NCI-H1105 (cell line): ENCODE measurements around the gene ABCA2.
A peak's percentile ranks its signal among the peaks of the same experiment; 100 is the strongest.

Experiments
- DNase-seq: peaks from one replicate; lab custom pipeline; 2025; lab: John Stamatoyannopoulos, UW

Gene ABCA2

GRCh38 chr9:136997830-136998234 lies 30.2 kb downstream of the ABCA2 start:
- DNase-seq = no peak

- no peak for DNase-seq
Measured at GRCh38 chr9:136997371-136997770, 30.7 kb downstream of the ABCA2 start.

- no peak for DNase-seq
Measured at GRCh38 chr9:136996361-136997292, 31.4 kb downstream of the ABCA2 start, which contains the start of gene CLIC3. TSS of gene CLIC3 (minus strand) at chr9:136996568. CDS start at chr9:136996543, 25 bp downstream.

DNA sequence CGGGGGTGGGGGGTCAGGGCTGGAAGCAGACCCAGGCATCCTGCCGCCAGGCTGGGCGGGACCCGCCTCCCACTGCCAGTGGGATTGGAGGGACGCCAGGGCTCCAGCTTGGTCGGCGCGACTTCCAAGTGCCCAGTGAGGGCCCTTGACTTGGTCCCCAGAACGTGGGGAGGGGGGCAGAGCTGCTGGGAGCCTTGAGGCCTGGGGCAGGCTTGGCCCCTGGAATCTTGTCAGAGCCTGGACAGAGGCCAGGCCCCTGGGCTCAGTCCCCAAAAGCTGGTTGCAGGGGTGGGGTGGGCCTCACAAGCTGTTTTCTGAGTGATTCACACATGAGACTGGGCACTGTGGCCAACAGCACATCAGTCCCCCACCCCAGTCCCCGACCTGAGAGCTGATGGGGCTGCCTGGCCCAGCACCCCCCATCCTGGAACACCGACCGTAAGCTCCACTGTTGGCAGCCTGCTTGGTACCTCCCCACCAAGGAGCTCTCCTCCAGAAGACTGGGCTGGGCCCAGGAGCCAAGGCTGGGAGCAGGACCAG lies 32.2 kb downstream of the ABCA2 start:
- DNase-seq = no peak

DNA sequence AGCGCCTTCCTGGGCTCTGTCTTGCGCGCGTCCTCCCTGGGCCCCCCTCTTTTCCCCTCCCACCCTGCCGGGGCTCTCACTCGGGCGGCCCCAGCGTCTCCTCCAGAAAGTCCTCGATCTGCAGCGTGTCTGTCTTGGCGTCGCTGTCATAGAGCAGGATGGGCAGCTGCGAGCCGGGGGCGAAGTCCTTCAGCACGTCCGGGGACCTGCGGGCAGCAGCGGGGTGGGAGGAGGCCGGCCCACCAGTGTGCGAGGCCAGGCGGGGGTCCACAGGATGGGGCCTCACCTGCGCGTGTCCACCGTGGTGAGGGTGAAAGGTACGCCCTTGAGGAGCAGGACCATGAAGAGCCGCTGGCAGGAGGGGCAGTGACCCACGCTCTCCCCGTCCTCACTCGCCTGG lies 32.7 kb downstream of the ABCA2 start:
- DNase-seq = no peak

- DNase-seq = no peak
Measured at GRCh38 chr9:136994888-136995230, 33.2 kb downstream of the ABCA2 start.

DNA sequence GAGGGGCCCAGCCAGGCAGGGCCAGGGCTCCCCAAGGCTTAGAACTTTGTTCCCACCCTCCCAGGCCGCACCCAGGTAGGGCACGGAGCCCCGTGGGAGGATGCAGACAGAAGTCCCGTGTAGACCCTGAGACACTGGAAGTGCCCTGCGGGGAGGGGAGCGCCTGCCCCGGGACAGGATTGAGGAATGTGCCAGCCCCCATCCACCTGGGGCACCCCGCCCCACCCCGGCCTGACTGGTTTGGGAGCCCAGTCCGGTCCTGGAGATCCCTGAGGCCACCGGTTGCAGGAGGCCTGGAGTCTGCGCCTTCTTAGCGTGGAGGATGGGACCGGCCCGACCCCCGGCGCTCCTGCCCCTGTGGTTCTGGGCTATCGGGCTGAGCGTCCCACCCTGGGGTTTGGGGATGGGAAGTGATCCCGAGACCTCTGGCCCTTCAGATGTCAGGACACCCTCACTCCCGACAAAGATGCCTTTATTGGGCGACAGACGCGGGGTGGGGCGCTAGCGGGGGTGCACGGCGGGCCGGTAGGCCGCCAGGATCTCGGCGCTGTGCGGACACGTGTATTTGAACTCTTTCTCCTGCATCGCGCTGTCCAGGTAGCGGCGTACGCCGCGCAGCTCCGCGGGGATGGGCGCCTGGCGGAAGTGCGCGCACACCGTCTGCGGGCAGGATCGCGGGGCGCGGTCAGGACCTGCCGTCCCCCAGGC lies 33.7 kb downstream of the ABCA2 start:
- DNase-seq = no peak

- no peak for DNase-seq
Measured at GRCh38 chr9:136992819-136993369, 35.1 kb downstream of the ABCA2 start.

- peak; percentile 72 for DNase-seq
Measured at GRCh38 chr9:136991993-136992818, 35.8 kb downstream of the ABCA2 start, which contains the start of gene PAXX. TSS of gene PAXX (plus strand) at chr9:136992422. CDS start at chr9:136992444, 22 bp downstream.

DNA sequence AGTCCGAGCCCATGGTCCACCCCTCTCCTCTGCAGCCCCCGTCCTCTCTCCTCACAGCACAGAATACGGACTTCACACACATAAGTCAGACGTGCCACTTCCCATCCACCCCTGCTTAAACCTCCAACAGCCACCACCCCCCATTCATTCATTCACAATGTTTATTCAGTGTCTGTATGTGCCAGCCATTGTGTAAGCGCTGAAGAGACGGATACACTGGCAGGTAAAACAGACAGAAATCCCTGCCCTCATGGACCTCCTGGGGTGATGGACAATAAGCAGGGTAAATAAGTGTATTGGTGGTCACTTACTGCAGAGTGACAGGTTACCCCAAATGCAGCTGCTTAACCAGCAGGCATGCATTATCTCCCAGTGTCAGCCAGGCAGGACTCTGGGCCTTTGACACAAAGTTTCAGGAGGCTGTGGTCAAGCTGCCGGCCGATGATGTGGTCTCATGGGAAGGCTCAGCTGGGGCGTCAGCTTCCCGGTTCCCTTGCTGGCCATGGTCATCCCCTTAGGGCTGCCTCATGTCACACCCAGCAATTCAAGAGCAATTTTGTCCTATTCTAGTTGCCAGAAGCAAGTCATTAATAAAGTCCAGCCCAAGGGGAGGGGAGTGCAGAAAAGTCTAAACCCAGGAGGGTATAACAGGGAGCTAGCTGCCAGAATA lies 37.7 kb downstream of the ABCA2 start:
- DNase-seq = no peak

DNA sequence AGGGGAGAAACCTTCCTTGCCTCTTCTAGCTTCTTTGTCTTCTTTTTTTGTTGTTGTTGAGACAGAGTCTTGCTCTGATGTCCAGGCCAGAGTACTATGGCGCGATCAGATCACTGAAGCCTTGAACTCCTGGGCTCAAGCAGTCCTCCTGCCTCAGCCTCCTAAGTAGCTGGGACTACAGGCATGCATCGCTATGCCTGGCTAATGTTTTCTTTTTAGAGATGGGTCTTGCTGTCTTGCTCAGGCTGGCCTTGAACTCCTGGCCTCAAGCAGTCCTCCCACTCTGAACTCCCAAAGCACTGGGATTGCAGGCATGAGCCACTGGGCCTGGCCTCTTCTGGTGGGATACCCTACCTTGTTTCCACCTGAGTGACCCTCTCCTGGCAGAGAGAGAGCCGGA lies 39.2 kb downstream of the ABCA2 start:
- no peak for DNase-seq

GRCh38 chr9:136985853-136986252 lies 42.2 kb downstream of the ABCA2 start:
- DNase-seq = no peak

DNA sequence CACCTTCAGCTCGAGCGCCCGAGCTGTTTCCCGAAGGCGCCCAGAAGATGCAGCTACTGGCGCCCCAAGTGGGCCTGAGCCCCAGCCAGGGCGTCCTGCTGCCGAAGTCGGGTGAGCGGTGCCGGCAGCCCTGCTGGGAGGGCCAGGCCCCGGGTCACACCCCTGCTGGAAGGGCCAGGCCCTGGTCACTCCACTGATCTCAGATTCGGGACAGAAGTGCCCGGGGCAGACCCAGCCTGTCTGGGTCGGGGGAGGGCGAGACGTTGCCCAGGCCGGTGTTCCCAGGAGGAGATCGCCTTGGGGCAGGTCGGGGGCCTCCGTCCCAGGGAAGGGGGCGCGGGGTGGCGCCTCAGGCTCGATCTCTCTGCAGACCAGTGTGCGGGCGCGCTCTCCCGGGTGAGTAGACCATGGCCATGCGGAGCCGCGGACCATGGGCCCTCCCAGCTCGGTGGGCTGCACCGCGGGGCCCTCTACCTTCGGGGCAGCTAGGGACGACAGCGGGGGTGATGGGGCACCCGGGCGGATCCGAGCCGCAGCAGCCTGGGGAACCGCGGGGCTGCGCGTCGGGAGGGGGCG lies 42.9 kb downstream of the ABCA2 start:
- DNase-seq = no peak

- no peak for DNase-seq
Measured at GRCh38 chr9:136984464-136985026, 43.5 kb downstream of the ABCA2 start.

GRCh38 chr9:136983656-136984314 lies 44.3 kb downstream of the ABCA2 start:
- no peak for DNase-seq

GRCh38 chr9:136983167-136983566 lies 44.9 kb downstream of the ABCA2 start:
- no peak for DNase-seq

GRCh38 chr9:136982232-136983051 lies 45.6 kb downstream of the ABCA2 start, which contains the start of gene LCNL1:
TSS of gene LCNL1 (plus strand) at chr9:136982993. CDS start at chr9:136983587, 594 bp downstream.
- no peak for DNase-seq

GRCh38 chr9:136981588-136982231 lies 46.3 kb downstream of the ABCA2 start:
- no peak for DNase-seq
